H9 (cell line): ENCODE results near the gene EIF4E1B. TPM values are rescaled to one million over a fixed set of nuclear protein-coding genes. Genes with fewer than 3 reads are reported as not detected.
A peak's percentile ranks its signal among the peaks of the same experiment; 100 is the strongest.

ENCODE experiments used
- DNase-seq: peaks from one replicate; pipeline ENCODE4 v3.0.0-alpha.2; 2017
- H2AFZ ChIP-seq: one replicate; pipeline ENCODE4 v1.6.1; 2013; ENCODE audit warnings: mild to moderate bottlenecking, low read length, control low read depth, moderate library complexity
- H2AK5ac ChIP-seq: 2 replicates; pipeline ENCODE4 v1.6.1; 2013; ENCODE audit warnings: low read length, control low read depth, mixed read lengths; ENCODE audit not compliant: insufficient read length
- H2BK120ac ChIP-seq: one replicate; pipeline ENCODE4 v1.6.1; 2013; ENCODE audit warnings: low read depth, mild to moderate bottlenecking, low read length, control low read depth, inconsistent platforms; ENCODE audit not compliant: poor library complexity, severe bottlenecking
- H2BK12ac ChIP-seq: 2 replicates; pipeline ENCODE4 v1.6.1; 2013; ENCODE audit warnings: low read length, control low read depth, mixed read lengths, low read depth; ENCODE audit not compliant: insufficient read length
- H2BK15ac ChIP-seq: 2 replicates; pipeline ENCODE4 v1.6.1; 2013; ENCODE audit warnings: low read depth, low read length, control low read depth
- H2BK20ac ChIP-seq: one replicate; pipeline ENCODE4 v1.6.1; 2013; ENCODE audit warnings: low read depth, mild to moderate bottlenecking, low read length, control low read depth, inconsistent platforms; ENCODE audit not compliant: poor library complexity, severe bottlenecking
- H2BK5ac ChIP-seq: 2 replicates; pipeline ENCODE4 v1.6.1; 2013; ENCODE audit warnings: low read length, control low read depth, mixed read lengths; ENCODE audit not compliant: insufficient read length
- H3K14ac ChIP-seq: 2 replicates; pipeline ENCODE4 v1.6.1; 2013; ENCODE audit warnings: low read length, control low read depth; ENCODE audit not compliant: insufficient read depth
- H3K18ac ChIP-seq: 2 replicates; pipeline ENCODE4 v1.6.1; 2013; ENCODE audit warnings: low read depth, mild to moderate bottlenecking, mixed read lengths, low read length, control low read depth; ENCODE audit not compliant: insufficient read length
- H3K23ac ChIP-seq: 2 replicates; pipeline ENCODE4 v1.6.1; 2013; ENCODE audit warnings: low read length, control low read depth, mixed read lengths, low read depth; ENCODE audit not compliant: insufficient read length
- H3K23me2 ChIP-seq: 2 replicates; pipeline ENCODE4 v1.6.1; 2013; ENCODE audit warnings: low read depth, mild to moderate bottlenecking, mixed read lengths, low read length, control low read depth; ENCODE audit not compliant: insufficient read length, poor library complexity, severe bottlenecking
- H3K27ac ChIP-seq: 2 replicates; pipeline ENCODE4 v1.5.1; 2013; ENCODE audit warnings: low read length, control low read depth, mixed read lengths, low read depth; ENCODE audit not compliant: insufficient read length
- H3K27me3 ChIP-seq: 2 replicates; pipeline ENCODE4 v1.6.1; 2013; ENCODE audit warnings: low read length, control low read depth, inconsistent platforms; ENCODE audit not compliant: insufficient read depth
- H3K4ac ChIP-seq: 2 replicates; pipeline ENCODE4 v1.6.1; 2013; ENCODE audit warnings: low read depth, mild to moderate bottlenecking, control low read depth, inconsistent platforms, low read length, moderate library complexity
- H3K4me1 ChIP-seq: 2 replicates; pipeline ENCODE4 v1.6.1; 2013; ENCODE audit warnings: low read length, control low read depth, inconsistent platforms; ENCODE audit not compliant: insufficient read depth
- H3K4me2 ChIP-seq: 2 replicates; pipeline ENCODE4 v1.6.1; 2013; ENCODE audit warnings: low read length, control low read depth, mixed read lengths; ENCODE audit not compliant: insufficient read length, insufficient read depth
- H3K56ac ChIP-seq: 2 replicates; pipeline ENCODE4 v1.6.1; 2013; ENCODE audit warnings: low read depth, mild to moderate bottlenecking, mixed read lengths, low read length, control low read depth; ENCODE audit not compliant: insufficient read length
- H3K79me1 ChIP-seq: 2 replicates; pipeline ENCODE4 v1.6.1; 2013; ENCODE audit warnings: low read depth, mild to moderate bottlenecking, moderate library complexity, low read length, control low read depth, inconsistent platforms; ENCODE audit not compliant: insufficient read depth, poor library complexity, severe bottlenecking
- H3K79me2 ChIP-seq: 2 replicates; pipeline ENCODE4 v1.6.1; 2013; ENCODE audit warnings: low read length, control low read depth, inconsistent platforms; ENCODE audit not compliant: insufficient read depth
- H3K9ac ChIP-seq: 2 replicates; pipeline ENCODE4 v1.6.1; 2013; ENCODE audit warnings: low read length, control low read depth, mixed read lengths; ENCODE audit not compliant: insufficient read length; ENCODE audit errors: extremely low read depth
- H3K9me3 ChIP-seq: one replicate; pipeline ENCODE4 v1.6.1; 2013; ENCODE audit warnings: low read depth, low read length, inconsistent platforms; ENCODE audit not compliant: control insufficient read depth
- H3T11ph ChIP-seq: one replicate; pipeline ENCODE4 v1.6.1; 2013; ENCODE audit warnings: mild to moderate bottlenecking, low read length, control low read depth, inconsistent platforms
- H4K20me1 ChIP-seq: one replicate; pipeline ENCODE4 v1.6.1; 2013; ENCODE audit not compliant: control insufficient read depth, insufficient read length, insufficient read depth
- H4K5ac ChIP-seq: 2 replicates; pipeline ENCODE4 v1.6.1; 2013; ENCODE audit warnings: low read depth, mild to moderate bottlenecking, mixed read lengths, low read length, control low read depth; ENCODE audit not compliant: insufficient read length
- H4K8ac ChIP-seq: replicated peaks from 2 replicates; pipeline ENCODE4 v1.6.1; 2013; ENCODE audit warnings: low read length, control low read depth, mixed read lengths, low read depth; ENCODE audit not compliant: insufficient read length
- H4K91ac ChIP-seq: 2 replicates; pipeline ENCODE4 v1.6.1; 2013; ENCODE audit warnings: low read depth, mild to moderate bottlenecking, moderate library complexity, mixed read lengths, low read length, control low read depth; ENCODE audit not compliant: insufficient read length
- H3K27ac Mint-ChIP-seq, 3 experiments: 2 replicates in 2 of 3; 3 replicates in 1 of 3; pipeline ENCODE4 v1.8.0; 2020 to 2021; ENCODE audit warnings: mixed read lengths in 3 of 3, mild to moderate bottlenecking in 1 of 3, moderate library complexity in 1 of 3
- H3K27me3 Mint-ChIP-seq: 2 replicates; pipeline ENCODE4 v1.8.0; 2021; ENCODE audit warnings: low read depth, mild to moderate bottlenecking, moderate library complexity, mixed read lengths
- H3K36me3 Mint-ChIP-seq, 3 experiments: 2 replicates in 2 of 3; 3 replicates in 1 of 3; pipeline ENCODE4 v1.8.0; 2020 to 2021; ENCODE audit warnings: low read depth in 3 of 3, mixed read lengths in 3 of 3; ENCODE audit not compliant: insufficient read depth in 1 of 3
- H3K4me1 Mint-ChIP-seq, 2 experiments: 2 replicates each; pipeline ENCODE4 v1.8.0; 2020; ENCODE audit warnings: mixed read lengths in 2 of 2
- H3K4me3 Mint-ChIP-seq, 2 experiments: 2 replicates in 1 of 2; 3 replicates in 1 of 2; pipeline ENCODE4 v1.8.0; 2020 to 2021; ENCODE audit warnings: mild to moderate bottlenecking in 2 of 2, mixed read lengths in 2 of 2, moderate library complexity in 1 of 2
- H3K9me3 Mint-ChIP-seq, 2 experiments: 2 replicates in 1 of 2; 3 replicates in 1 of 2; pipeline ENCODE4 v1.8.0; 2020; ENCODE audit warnings: mild to moderate bottlenecking in 2 of 2, mixed read lengths in 2 of 2, moderate library complexity in 1 of 2
- CTCF ChIP-seq: fragments of 200-600 bp; sonication (generic); conservative IDR thresholded peaks from 3 replicates; pipeline ENCODE4 v1.8.0; 2021; ENCODE audit warnings: antibody characterized with exemption, mild to moderate bottlenecking
- WGBS: extraction: QIAGEN DNeasy Blood & Tissue Kit; methylation state at CpG from one replicate; pipeline ENCODE4 v1.1.7; 2013; ENCODE audit warnings: missing lambda C conversion rate, low lambda C conversion rate, mixed read lengths; ENCODE audit not compliant: insufficient read length; ENCODE audit errors: extremely low coverage; 5-methylcytosine and 5-hydroxymethylcytosine counted together
- total RNA-seq: library from RNA; stranded (reverse); gene quantifications from 2 replicates; pipeline ENCODE4 v1.2.1, GENCODE V29; 2021

Gene EIF4E1B
- total RNA-seq, 1 experiment from 2014 or later = 1.3 TPM

- H3K27me3 ChIP-seq = peaks cover 2% of the 10 kb centered on the region; the same call in 1 of the 2 replicates
- peak; percentile 63 for DNase-seq
- H3K9ac ChIP-seq = no peak overlapping the region
These were observed 10.0 kb upstream of the EIF4E1B start for GRCh38 chr5:176620333-176620981.

More at GRCh38 chr5:176620333-176620981, 10.0 kb upstream of the EIF4E1B start:
- Histone ChIP-seq H2BK5ac (no peak overlapping the region), H2BK120ac (no peak overlapping the region), H3T11ph (no peak overlapping the region), H2BK20ac (no peak overlapping the region), H3K79me2 (no peaks in the 10 kb centered on the region), H3K27ac (no peak overlapping the region), H3K79me1 (no peaks in the 10 kb centered on the region), H3K23me2 (peaks cover 6% of the 10 kb centered on the region), H3K56ac (no peak overlapping the region), H4K8ac (no peak overlapping the region), H3K14ac (peak overlapping the region; percentile 31; the same call in 1 of the 2 replicates), H2AFZ (no peak overlapping the region), H3K4ac (no peak overlapping the region), H3K4me2 (no peak overlapping the region), H2BK12ac (no peak overlapping the region), H3K9me3 (no peaks in the 10 kb centered on the region), H4K91ac (no peak overlapping the region), H4K5ac (no peak overlapping the region), H3K4me1 (no peaks in the 10 kb centered on the region), H3K18ac (no peak overlapping the region), H4K20me1 (no peaks in the 10 kb centered on the region), H3K23ac (no peak overlapping the region), H2BK15ac (no peak overlapping the region), H2AK5ac (no peak overlapping the region)
- WGBS = no CpG with 5 or more reads among the region's 32 CpGs
- no peak for TF ChIP-seq CTCF
- Mint-ChIP-seq H3K4me1 (peaks cover 6 to 30% of the 10 kb centered on the region in 2 experiments; a peak in 3 of 4 replicates), H3K4me3 (peak overlapping the region; percentile 51 to 78), H3K27ac (no peak overlapping the region), H3K9me3 (no peaks in the 10 kb centered on the region), H3K27me3 (peaks cover 79% of the 10 kb centered on the region), H3K36me3 (no peaks in the 10 kb centered on the region)
